ENCODE data around the gene MYT1.

MYT1 gene

GRCh38 chr20:64151633-64152530 is 12.4 kb upstream of the MYT1 start:
- H3K9ac ChIP-seq (ENCODE audit: low read depth, low read length) = no peak overlapping the region
- peaks cover 3% of the 10 kb centered on the region for H3K36me3 ChIP-seq (ENCODE audit: control insufficient read depth, insufficient read depth, low read length)
- no peak overlapping the region for H3K4me3 ChIP-seq (ENCODE audit: low read depth, low read length)
- no peaks in the 10 kb centered on the region for H3K9me3 ChIP-seq (ENCODE audit: control insufficient read depth, insufficient read depth, low read length)
- peaks cover 8% of the 10 kb centered on the region for H3K4me1 ChIP-seq (ENCODE audit: control insufficient read depth, insufficient read depth, low read length)
- H3K27me3 ChIP-seq (ENCODE audit: control insufficient read depth, insufficient read depth, low read length) = no peaks in the 10 kb centered on the region

- Histone ChIP-seq H3K27me3 (ENCODE audit: control insufficient read depth, insufficient read depth, low read length) (no peaks in the 10 kb centered on the region), H3K9ac (ENCODE audit: low read depth, low read length) (no peak overlapping the region), H3K36me3 (ENCODE audit: control insufficient read depth, insufficient read depth, low read length) (peaks cover 3% of the 10 kb centered on the region), H3K9me3 (ENCODE audit: control insufficient read depth, insufficient read depth, low read length) (no peaks in the 10 kb centered on the region), H3K4me3 (ENCODE audit: low read depth, low read length) (no peak overlapping the region), H3K4me1 (ENCODE audit: control insufficient read depth, insufficient read depth, low read length) (peaks cover 8% of the 10 kb centered on the region)
These were observed 11.3 kb upstream of the MYT1 start for GRCh38 chr20:64152906-64153305.

- Histone ChIP-seq H3K9me3 (ENCODE audit: control insufficient read depth, insufficient read depth, low read length) (no peaks in the 10 kb centered on the region), H3K27me3 (ENCODE audit: control insufficient read depth, insufficient read depth, low read length) (no peaks in the 10 kb centered on the region), H3K4me3 (ENCODE audit: low read depth, low read length) (no peak overlapping the region), H3K4me1 (ENCODE audit: control insufficient read depth, insufficient read depth, low read length) (peaks cover 8% of the 10 kb centered on the region), H3K9ac (ENCODE audit: low read depth, low read length) (no peak overlapping the region), H3K36me3 (ENCODE audit: control insufficient read depth, insufficient read depth, low read length) (peaks cover 3% of the 10 kb centered on the region)
These were observed 10.8 kb upstream of the MYT1 start for GRCh38 chr20:64153410-64153809.

GRCh38 chr20:64153861-64154589 is 10.2 kb upstream of the MYT1 start:
- Histone ChIP-seq H3K4me1 (ENCODE audit: control insufficient read depth, insufficient read depth, low read length) (peaks cover 8% of the 10 kb centered on the region), H3K9me3 (ENCODE audit: control insufficient read depth, insufficient read depth, low read length) (no peaks in the 10 kb centered on the region), H3K36me3 (ENCODE audit: control insufficient read depth, insufficient read depth, low read length) (peaks cover 3% of the 10 kb centered on the region), H3K27me3 (ENCODE audit: control insufficient read depth, insufficient read depth, low read length) (no peaks in the 10 kb centered on the region), H3K9ac (ENCODE audit: low read depth, low read length) (no peak overlapping the region), H3K4me3 (ENCODE audit: low read depth, low read length) (no peak overlapping the region)

GRCh38 chr20:64154590-64155257 is 9.5 kb upstream of the MYT1 start:
- Histone ChIP-seq H3K27me3 (ENCODE audit: control insufficient read depth, insufficient read depth, low read length) (no peaks in the 10 kb centered on the region), H3K4me1 (ENCODE audit: control insufficient read depth, insufficient read depth, low read length) (peaks cover 8% of the 10 kb centered on the region), H3K9ac (ENCODE audit: low read depth, low read length) (no peak overlapping the region)

GRCh38 chr20:64155258-64156135 is 8.8 kb upstream of the MYT1 start:
- Histone ChIP-seq H3K36me3 (ENCODE audit: control insufficient read depth, insufficient read depth, low read length) (peaks cover 3% of the 10 kb centered on the region), H3K9me3 (ENCODE audit: control insufficient read depth, insufficient read depth, low read length) (no peaks in the 10 kb centered on the region), H3K9ac (ENCODE audit: low read depth, low read length) (no peak overlapping the region), H3K4me3 (ENCODE audit: low read depth, low read length) (no peak overlapping the region), H3K4me1 (ENCODE audit: control insufficient read depth, insufficient read depth, low read length) (peaks cover 11% of the 10 kb centered on the region), H3K27me3 (ENCODE audit: control insufficient read depth, insufficient read depth, low read length) (peaks cover 5% of the 10 kb centered on the region)

More at GRCh38 chr20:64154590-64155257, 9.5 kb upstream of the MYT1 start:
- Histone ChIP-seq H3K36me3 (ENCODE audit: control insufficient read depth, insufficient read depth, low read length) (peaks cover 3% of the 10 kb centered on the region), H3K9me3 (ENCODE audit: control insufficient read depth, insufficient read depth, low read length) (no peaks in the 10 kb centered on the region), H3K4me3 (ENCODE audit: low read depth, low read length) (no peak overlapping the region)

GRCh38 chr20:64156136-64156885 is 7.9 kb upstream of the MYT1 start:
- H3K9me3 ChIP-seq (ENCODE audit: control insufficient read depth, insufficient read depth, low read length) = no peaks in the 10 kb centered on the region
- peaks cover 3% of the 10 kb centered on the region for H3K36me3 ChIP-seq (ENCODE audit: control insufficient read depth, insufficient read depth, low read length)
- H3K27me3 ChIP-seq (ENCODE audit: control insufficient read depth, insufficient read depth, low read length) = peaks cover 12% of the 10 kb centered on the region
- H3K9ac ChIP-seq (ENCODE audit: low read depth, low read length) = no peak overlapping the region
- no peak overlapping the region for H3K4me3 ChIP-seq (ENCODE audit: low read depth, low read length)
- peaks cover 13% of the 10 kb centered on the region for H3K4me1 ChIP-seq (ENCODE audit: control insufficient read depth, insufficient read depth, low read length)

GRCh38 chr20:64156886-64157875 is 7.1 kb upstream of the MYT1 start:
- H3K9ac ChIP-seq (ENCODE audit: low read depth, low read length) = no peak overlapping the region
- H3K36me3 ChIP-seq (ENCODE audit: control insufficient read depth, insufficient read depth, low read length) = peaks cover 3% of the 10 kb centered on the region
- H3K4me1 ChIP-seq (ENCODE audit: control insufficient read depth, insufficient read depth, low read length) = peaks cover 11% of the 10 kb centered on the region
- no peak overlapping the region for H3K4me3 ChIP-seq (ENCODE audit: low read depth, low read length)
- H3K9me3 ChIP-seq (ENCODE audit: control insufficient read depth, insufficient read depth, low read length) = no peaks in the 10 kb centered on the region
- H3K27me3 ChIP-seq (ENCODE audit: control insufficient read depth, insufficient read depth, low read length) = peaks cover 15% of the 10 kb centered on the region

GRCh38 chr20:64157878-64158277 is 6.4 kb upstream of the MYT1 start:
- no peaks in the 10 kb centered on the region for H3K9me3 ChIP-seq (ENCODE audit: control insufficient read depth, insufficient read depth, low read length)
- H3K4me1 ChIP-seq (ENCODE audit: control insufficient read depth, insufficient read depth, low read length) = peaks cover 15% of the 10 kb centered on the region
- H3K27me3 ChIP-seq (ENCODE audit: control insufficient read depth, insufficient read depth, low read length) = peaks cover 22% of the 10 kb centered on the region
- H3K36me3 ChIP-seq (ENCODE audit: control insufficient read depth, insufficient read depth, low read length) = peaks cover 3% of the 10 kb centered on the region
- no peak overlapping the region for H3K4me3 ChIP-seq (ENCODE audit: low read depth, low read length)
- H3K9ac ChIP-seq (ENCODE audit: low read depth, low read length) = no peak overlapping the region
